SW 1271 (cell line): Measurements from ENCODE around the gene ARMC3.
A peak's percentile ranks its signal among the peaks of the same experiment; 100 is the strongest.
"Not testable (repeated sequence)": the region's sequence is repeated elsewhere in the genome, so short reads cannot be mapped to it uniquely, and the experiment has no call there.

Experiments used
- DNase-seq, 2 experiments: peaks; one replicate each; lab custom pipeline; 2025; lab: John Stamatoyannopoulos, UW

ARMC3 gene

GRCh38 chr10:23047201-23048050 lies 119.6 kb downstream of the ARMC3 start:
- no peak for DNase-seq

- no peak for DNase-seq
Observed at GRCh38 chr10:23048191-23048590, 120.3 kb downstream of the ARMC3 start.

- DNase-seq = no peak
Observed at GRCh38 chr10:23051278-23051677, 123.4 kb downstream of the ARMC3 start.

GRCh38 chr10:23051855-23052331 lies 124.0 kb downstream of the ARMC3 start:
- no peak for DNase-seq

- no peak for DNase-seq
Observed at GRCh38 chr10:23053036-23053435, 125.2 kb downstream of the ARMC3 start.

- DNase-seq = no peak
Observed at GRCh38 chr10:23055424-23056185, 127.8 kb downstream of the ARMC3 start.

- no peak for DNase-seq
Observed at GRCh38 chr10:23056186-23056579, 128.3 kb downstream of the ARMC3 start.

GRCh38 chr10:23058366-23058765 lies 130.5 kb downstream of the ARMC3 start:
- DNase-seq = no peak

- DNase-seq = no peak
Observed at GRCh38 chr10:23060918-23061317, 133.1 kb downstream of the ARMC3 start.

- DNase-seq = no peak
Observed at GRCh38 chr10:23063045-23063972, 135.5 kb downstream of the ARMC3 start.

GRCh38 chr10:23063973-23064812 lies 136.3 kb downstream of the ARMC3 start:
- no peak for DNase-seq

GRCh38 chr10:23064813-23065114 lies 136.9 kb downstream of the ARMC3 start:
- DNase-seq = not testable (repeated sequence)

GRCh38 chr10:23065181-23065948 lies 137.5 kb downstream of the ARMC3 start:
- no peak for DNase-seq

GRCh38 chr10:23067337-23067736 lies 139.5 kb downstream of the ARMC3 start:
- no peak for DNase-seq

GRCh38 chr10:23067939-23068775 lies 140.3 kb downstream of the ARMC3 start:
- peak in 1 of 2 experiments; percentile 47 for DNase-seq

- no peak for DNase-seq
Observed at GRCh38 chr10:23069019-23069815, 141.4 kb downstream of the ARMC3 start.

GRCh38 chr10:23070092-23070912 lies 142.4 kb downstream of the ARMC3 start:
- DNase-seq = not testable (repeated sequence)

- no peak for DNase-seq
Observed at GRCh38 chr10:23070913-23071218, 143.0 kb downstream of the ARMC3 start.
